Hypothalamus (tissue), 51 donors: ENCODE measurements around the gene MORN5.

ENCODE experiments used
- DNase-seq, 51 donors: peaks; one replicate each; lab custom pipeline; 2025; lab: John Stamatoyannopoulos, UW

MORN5 gene

GRCh38 chr9:122124048-122124447 lies 35.7 kb upstream of the MORN5 start:
- no peak for DNase-seq

- no peak for DNase-seq
These were observed 35.2 kb upstream of the MORN5 start for GRCh38 chr9:122124528-122124927.

- peak in 50 of 51 donors; percentile 4 to 94 (median 73) for DNase-seq
These were observed 34.6 kb upstream of the MORN5 start for GRCh38 chr9:122125158-122125508.

GRCh38 chr9:122125509-122126330 lies 34.0 kb upstream of the MORN5 start:
- no peak for DNase-seq

DNA sequence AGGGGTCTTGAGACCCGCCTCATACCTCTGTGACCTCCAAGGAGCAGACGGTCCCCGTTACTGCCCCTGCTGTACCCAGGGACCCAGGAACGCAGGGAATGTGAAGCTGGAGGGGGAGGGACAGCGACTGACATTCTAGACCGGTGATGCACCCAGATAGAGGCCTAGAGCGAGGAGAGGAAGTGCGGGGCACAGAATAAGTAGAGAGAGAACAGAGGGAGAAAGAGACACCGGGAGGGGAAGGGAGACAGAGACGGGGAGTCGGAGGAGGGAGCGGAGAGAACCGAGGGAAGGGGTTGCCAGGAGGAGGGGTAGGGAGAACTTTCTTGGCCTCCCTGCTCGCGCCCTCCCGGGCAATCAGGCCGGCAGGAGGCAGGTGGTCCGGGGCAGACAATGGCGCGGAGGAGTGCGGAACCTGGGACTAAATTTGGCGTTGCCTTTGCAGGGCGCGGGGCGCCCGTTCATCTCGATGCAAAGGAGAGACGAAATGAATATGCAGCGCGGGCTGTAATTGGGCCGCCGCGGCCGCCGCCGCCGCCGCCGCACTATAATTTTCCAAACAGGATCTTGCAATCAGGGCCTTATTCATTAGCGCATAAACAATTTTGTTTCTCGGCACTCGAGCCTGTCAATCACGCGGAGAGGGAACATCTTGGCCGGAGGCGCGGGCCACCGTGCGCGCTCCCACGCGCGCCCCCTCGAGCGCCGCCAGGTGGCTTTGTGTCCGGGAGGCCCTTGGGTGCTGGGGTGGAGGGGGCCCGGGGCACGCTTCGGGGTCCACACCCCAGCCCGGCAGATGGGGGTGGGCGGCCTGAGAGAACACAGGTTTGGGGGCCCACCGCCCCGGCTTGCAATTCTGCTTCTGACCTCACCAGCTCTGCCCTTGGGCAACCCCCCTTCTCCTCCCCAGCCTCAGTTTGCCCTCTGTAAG lies 33.1 kb upstream of the MORN5 start:
- peak in 3 of 51 donors; percentile 17 to 48 (median 23) for DNase-seq

DNA sequence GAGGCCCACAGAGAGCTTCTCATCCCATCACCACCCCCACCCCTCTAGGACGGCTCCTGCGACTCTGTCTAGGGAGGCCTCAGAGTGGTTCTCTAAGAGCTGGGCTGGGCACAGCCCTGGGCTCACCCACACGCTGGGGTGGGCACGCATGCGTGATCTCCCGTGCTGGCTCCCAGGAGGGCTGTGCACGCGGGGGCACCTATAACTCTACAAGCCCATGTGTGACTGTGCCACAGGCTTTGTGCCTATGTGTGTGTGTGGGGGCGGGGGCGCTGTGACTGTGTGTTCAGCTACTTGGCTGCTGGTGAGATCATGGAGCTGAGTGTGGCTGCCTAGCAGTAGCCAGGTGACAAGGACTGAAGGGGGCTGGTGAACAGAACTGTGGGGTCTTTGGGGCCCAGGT lies 32.3 kb upstream of the MORN5 start:
- peak in 4 of 51 donors; percentile 24 to 79 (median 38) for DNase-seq

GRCh38 chr9:122128007-122128968 lies 31.4 kb upstream of the MORN5 start:
- no peak for DNase-seq

GRCh38 chr9:122128969-122129343 lies 30.8 kb upstream of the MORN5 start:
- DNase-seq, result no peak

GRCh38 chr9:122129969-122130368 lies 29.7 kb upstream of the MORN5 start:
- DNase-seq, result no peak

- no peak for DNase-seq
These were observed 28.9 kb upstream of the MORN5 start for GRCh38 chr9:122130837-122131236.

DNA sequence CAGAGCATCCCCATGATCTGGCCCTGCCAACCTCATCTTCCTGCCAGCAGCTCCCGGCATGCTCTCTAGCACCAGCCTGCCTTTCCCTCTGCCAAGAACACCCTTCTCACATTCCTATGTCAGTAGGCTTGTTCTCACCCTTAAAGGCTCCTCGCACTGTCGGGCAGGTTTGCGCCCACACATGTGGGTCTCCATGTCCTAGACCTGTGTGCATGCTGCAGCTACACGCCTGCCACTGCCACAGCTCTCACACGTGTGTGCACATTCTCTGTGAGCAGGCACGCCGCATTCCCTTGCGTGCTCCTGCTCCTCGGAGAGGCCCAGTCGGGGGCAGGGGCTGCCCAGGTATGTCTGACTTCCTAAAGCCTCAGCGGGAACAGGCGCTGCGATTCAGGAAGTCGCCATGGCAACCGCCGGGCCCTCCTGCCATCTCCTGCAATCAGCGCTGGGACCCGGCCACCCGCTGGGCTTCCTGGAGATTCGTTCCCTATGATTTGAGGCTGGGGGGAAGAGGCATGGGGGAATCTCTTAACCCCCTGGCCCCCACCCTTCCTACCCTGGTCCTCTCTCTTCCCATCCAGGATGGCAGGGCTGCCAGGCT lies 28.2 kb upstream of the MORN5 start:
- DNase-seq, result peak in 11 of 51 donors; percentile 19 to 52 (median 31)

DNA sequence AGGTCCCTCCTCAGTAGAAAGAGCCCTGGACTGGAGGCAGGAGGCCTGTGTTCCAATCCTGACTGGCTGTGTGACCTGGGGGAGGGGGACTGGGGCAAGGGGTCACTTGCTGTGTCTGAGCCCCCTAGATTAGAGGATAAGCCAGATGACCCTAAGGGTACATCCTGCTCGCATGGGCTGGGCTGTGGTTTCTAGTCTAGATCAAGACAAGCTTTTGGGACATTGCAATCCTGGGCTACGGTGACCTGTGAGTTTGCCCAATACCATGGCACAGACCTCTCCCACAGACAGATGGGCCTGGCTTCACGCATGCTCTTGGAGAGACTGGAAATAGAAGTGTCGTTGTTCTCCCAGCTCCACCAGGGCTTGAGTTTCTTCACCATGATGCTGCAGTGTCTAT lies 27.2 kb upstream of the MORN5 start:
- DNase-seq, result no peak

GRCh38 chr9:122133263-122133983 lies 26.3 kb upstream of the MORN5 start:
- DNase-seq, result no peak

DNA sequence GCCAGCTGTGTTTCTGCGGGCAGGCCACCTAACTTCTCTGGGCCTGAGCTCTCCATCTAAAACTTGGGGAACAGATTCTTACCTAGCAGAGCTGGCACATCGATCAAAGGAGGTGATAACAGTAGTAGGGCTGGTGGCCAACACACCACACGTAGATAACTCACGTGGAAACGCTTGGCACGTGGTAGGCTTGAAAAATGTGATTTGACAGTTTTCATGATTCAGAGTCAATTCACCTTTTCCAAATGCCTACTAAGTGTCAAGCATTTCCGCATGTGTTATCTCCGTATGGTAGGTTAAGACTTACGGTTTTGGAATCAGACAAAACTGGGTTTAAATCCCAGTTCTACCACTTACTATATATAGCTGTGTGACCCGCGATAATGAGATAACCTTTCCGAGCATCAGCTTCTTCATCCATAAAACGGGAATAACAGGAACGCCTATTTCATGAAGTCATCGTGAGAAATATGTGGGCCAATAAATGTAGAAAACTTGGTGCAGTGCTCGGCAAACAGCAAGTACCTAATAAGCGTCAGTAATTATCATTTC lies 25.6 kb upstream of the MORN5 start:
- no peak for DNase-seq

- DNase-seq, result peak in 2 of 51 donors; percentile 19 to 38
These were observed 24.7 kb upstream of the MORN5 start for GRCh38 chr9:122134822-122135528.

- DNase-seq, result no peak
These were observed 24.2 kb upstream of the MORN5 start for GRCh38 chr9:122135529-122135859.

DNA sequence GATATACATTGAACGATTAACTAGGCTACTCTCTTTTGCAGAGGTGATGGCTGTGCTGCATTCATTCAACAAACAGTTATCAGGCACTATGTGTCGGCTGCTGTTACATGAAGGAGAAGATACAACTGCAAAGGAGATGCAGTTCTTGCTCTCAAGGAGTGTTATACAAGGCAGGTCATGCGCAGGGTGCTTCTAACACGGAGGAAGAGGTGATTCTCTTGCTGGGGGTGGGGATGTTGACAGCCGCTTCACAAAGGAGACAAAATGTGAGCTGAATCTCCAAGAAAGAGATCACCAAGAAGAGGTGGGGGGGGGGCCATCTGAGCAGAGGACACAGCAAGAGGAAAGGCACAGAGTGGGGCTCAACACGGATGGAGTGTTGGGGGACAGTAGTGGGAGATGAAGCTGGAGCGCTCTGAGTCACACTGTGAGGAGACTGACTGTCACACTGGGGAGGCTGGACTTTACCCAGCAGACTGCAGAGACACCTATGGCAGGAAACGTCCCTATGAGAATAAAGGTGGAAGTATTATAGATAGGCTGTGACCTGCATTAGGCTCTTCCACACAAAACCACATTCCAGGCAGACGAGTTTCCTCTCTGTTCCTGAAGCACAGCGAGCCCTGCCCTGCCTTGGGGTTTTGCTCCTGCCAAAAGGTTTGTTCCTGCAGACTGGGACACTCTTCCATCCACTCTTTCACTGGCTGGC lies 21.0 kb upstream of the MORN5 start:
- DNase-seq, result peak in 1 of 51 donors; percentile 14
